IMR-90 (cell line): ENCODE results near the gene NF2. TPM values are rescaled to one million over a fixed set of nuclear protein-coding genes. Genes with fewer than 3 reads are reported as not detected.
A peak's percentile ranks its signal among the peaks of the same experiment; 100 is the strongest.

Experiments
- ATAC-seq: fragments of 200-7000 bp; cut with Tn5 transposase; 2 replicates; pipeline ENCODE4 v1.9.1; 2020; ENCODE audit warnings: low read depth, mild to moderate bottlenecking, moderate library complexity
- BruUV-seq: library from RNA; stranded (reverse); fragments of 400-500 nt; replicated peaks from 2 replicates; lab custom pipeline; 2021; lab: Mats Ljungman, UMichigan
- CTCF ChIA-PET: fragments of 300-600 bp; formaldehyde crosslinking; extraction: SDS; loops from one replicate; lab custom pipeline; 2021; ENCODE audit warnings: antibody characterized with exemption; lab: Yijun Ruan, JAX
- POLR2A ChIA-PET: fragments of 300-600 bp; sonication (Branson Sonifier 250); formaldehyde crosslinking; loops from one replicate; lab custom pipeline; 2022; ENCODE audit warnings: antibody characterized with exemption; ENCODE audit not compliant: unreplicated experiment; lab: Charles Lee
- DNase-seq: peaks from one replicate; pipeline ENCODE4 v3.0.0; 2013
- H2AFZ ChIP-seq: replicated peaks from 2 replicates; pipeline ENCODE3; 2013; ENCODE audit warnings: low read length, mild to moderate bottlenecking; ENCODE audit not compliant: poor library complexity
- H2AK5ac ChIP-seq: 2 replicates; pipeline ENCODE4 v1.6.1; 2013; ENCODE audit warnings: low read depth, low read length, inconsistent platforms
- H2AK9ac ChIP-seq: replicated peaks from 2 replicates; pipeline ENCODE3; 2013; ENCODE audit warnings: mild to moderate bottlenecking, low read depth, low read length, moderate library complexity; ENCODE audit not compliant: poor library complexity
- H2BK120ac ChIP-seq: 2 replicates; pipeline ENCODE4 v1.6.1; 2013; ENCODE audit warnings: low read depth, low read length, inconsistent platforms
- H2BK15ac ChIP-seq: 3 replicates; pipeline ENCODE4 v1.6.1; 2013; ENCODE audit warnings: low read depth, low read length, inconsistent platforms
- H2BK20ac ChIP-seq: 2 replicates; pipeline ENCODE4 v1.6.1; 2013; ENCODE audit warnings: low read depth, mild to moderate bottlenecking, inconsistent platforms, low read length, moderate library complexity
- H2BK5ac ChIP-seq: 2 replicates; pipeline ENCODE4 v1.6.1; 2013; ENCODE audit warnings: mild to moderate bottlenecking, low read depth, low read length, inconsistent platforms; ENCODE audit not compliant: poor library complexity, severe bottlenecking
- H3K14ac ChIP-seq: replicated peaks from 2 replicates; pipeline ENCODE4 v1.6.1; 2013; ENCODE audit warnings: low read depth, low read length, inconsistent platforms
- H3K18ac ChIP-seq: 2 replicates; pipeline ENCODE4 v1.6.1; 2013; ENCODE audit warnings: low read depth, low read length, control low read depth
- H3K23ac ChIP-seq: 2 replicates; pipeline ENCODE4 v1.6.1; 2013; ENCODE audit warnings: low read depth, low read length, inconsistent platforms
- H3K27ac ChIP-seq: 2 replicates; pipeline ENCODE4 v1.5.1; 2013; ENCODE audit warnings: mild to moderate bottlenecking, control low read depth, low read length; ENCODE audit not compliant: insufficient read depth
- H3K27me3 ChIP-seq: 2 replicates; pipeline ENCODE4 v1.6.1; 2013; ENCODE audit warnings: low read length; ENCODE audit not compliant: control insufficient read depth, insufficient read depth
- H3K36me3 ChIP-seq: 2 replicates; pipeline ENCODE4 v1.6.1; 2013; ENCODE audit warnings: low read length, mixed read lengths; ENCODE audit not compliant: control insufficient read depth, insufficient read depth
- H3K4ac ChIP-seq: 2 replicates; pipeline ENCODE4 v1.6.1; 2013; ENCODE audit warnings: low read depth, low read length, inconsistent platforms
- H3K4me1 ChIP-seq: 2 replicates; pipeline ENCODE4 v1.6.1; 2013; ENCODE audit warnings: low read length, mixed read lengths; ENCODE audit not compliant: control insufficient read depth, insufficient read depth
- H3K4me2 ChIP-seq: 2 replicates; pipeline ENCODE4 v1.6.1; 2013; ENCODE audit warnings: low read depth, mild to moderate bottlenecking, control low read depth, low read length, moderate library complexity
- H3K4me3 ChIP-seq: 2 replicates; pipeline ENCODE4 v1.5.1; 2013; ENCODE audit warnings: low read depth, mild to moderate bottlenecking, control low read depth, low read length, moderate library complexity; ENCODE audit not compliant: insufficient read depth
- H3K56ac ChIP-seq: 2 replicates; pipeline ENCODE4 v1.6.1; 2013; ENCODE audit warnings: low read length, inconsistent platforms; ENCODE audit not compliant: insufficient read depth; ENCODE audit errors: extremely low read depth
- H3K79me1 ChIP-seq, 2 experiments: 2 replicates each; pipeline ENCODE4 v1.6.1; 2013; ENCODE audit warnings: low read length in 2 of 2, inconsistent platforms in 1 of 2, low read depth in 1 of 2
- H3K9ac ChIP-seq: 2 replicates; pipeline ENCODE4 v1.6.1; 2013; ENCODE audit warnings: low read depth, low read length, control low read depth
- H3K9me1 ChIP-seq: 2 replicates; pipeline ENCODE4 v1.6.1; 2013; ENCODE audit warnings: low read length, inconsistent platforms; ENCODE audit not compliant: insufficient read depth
- H3K9me3 ChIP-seq: 2 replicates; pipeline ENCODE4 v1.6.1; 2013; ENCODE audit warnings: low read length; ENCODE audit not compliant: control insufficient read depth, insufficient read depth
- H4K20me1 ChIP-seq: 2 replicates; pipeline ENCODE4 v1.6.1; 2013; ENCODE audit warnings: low read length, inconsistent platforms; ENCODE audit not compliant: insufficient read depth
- H4K5ac ChIP-seq: 2 replicates; pipeline ENCODE4 v1.6.1; 2013; ENCODE audit warnings: mild to moderate bottlenecking, low read depth, low read length, control low read depth
- H4K8ac ChIP-seq, 2 experiments: 2 replicates each; pipeline ENCODE4 v1.6.1; 2013; ENCODE audit warnings: low read depth in 2 of 2, low read length in 2 of 2, control low read depth in 1 of 2, inconsistent platforms in 1 of 2
- H4K91ac ChIP-seq: 2 replicates; pipeline ENCODE4 v1.6.1; 2013; ENCODE audit warnings: low read depth, low read length, inconsistent platforms; ENCODE audit not compliant: insufficient read depth
- BHLHE40 ChIP-seq: fragments of 150-350 bp; IDR thresholded peaks from 2 replicates; pipeline ENCODE4 v1.6.1; 2016; ENCODE audit warnings: mild to moderate bottlenecking, low read depth, low read length
- CEBPB ChIP-seq: IDR thresholded peaks from 2 replicates; pipeline ENCODE4 v1.6.1; 2012; ENCODE audit warnings: low read depth, low read length, improper control_type of control experiment
- CHD1 ChIP-seq: IDR thresholded peaks from 2 replicates; pipeline ENCODE4 v1.6.1; 2012; ENCODE audit warnings: low read depth, low read length, improper control_type of control experiment
- FOS ChIP-seq: fragments of 150-350 bp; IDR thresholded peaks from 2 replicates; pipeline ENCODE4 v1.6.1; 2016; ENCODE audit warnings: low read depth, low read length
- MAFK ChIP-seq: IDR thresholded peaks from 2 replicates; pipeline ENCODE4 v1.6.1; 2012; ENCODE audit warnings: low read depth, low read length, improper control_type of control experiment
- MAZ ChIP-seq: IDR thresholded peaks from 2 replicates; pipeline ENCODE4 v1.6.1; 2012; ENCODE audit warnings: low read depth, mild to moderate bottlenecking, low read length, improper control_type of control experiment, moderate library complexity, borderline replicate concordance
- MXI1 ChIP-seq: IDR thresholded peaks from 2 replicates; pipeline ENCODE4 v1.6.1; 2012; ENCODE audit warnings: low read depth, mild to moderate bottlenecking, low read length, moderate library complexity, borderline replicate concordance
- NFE2L2 ChIP-seq: fragments of 150-350 bp; IDR thresholded peaks from 2 replicates; pipeline ENCODE4 v1.6.1; 2016; ENCODE audit warnings: low read depth, mild to moderate bottlenecking, low read length
- POLR2A ChIP-seq: IDR thresholded peaks from 2 replicates; pipeline ENCODE4 v1.6.1; 2012; ENCODE audit warnings: mild to moderate bottlenecking, low read depth, low read length
- RAD21 ChIP-seq: IDR thresholded peaks from 2 replicates; pipeline ENCODE4 v1.6.1; 2012; ENCODE audit warnings: low read length, improper control_type of control experiment
- RCOR1 ChIP-seq: IDR thresholded peaks from 2 replicates; pipeline ENCODE4 v1.6.1; 2012; ENCODE audit warnings: mild to moderate bottlenecking, low read length, improper control_type of control experiment; ENCODE audit not compliant: insufficient replicate concordance
- RFX5 ChIP-seq: IDR thresholded peaks from 2 replicates; pipeline ENCODE4 v1.8.0; 2012; ENCODE audit warnings: low read depth, mild to moderate bottlenecking, low read length, moderate library complexity
- SMC3 ChIP-seq: fragments of 150-350 bp; IDR thresholded peaks from 2 replicates; pipeline ENCODE4 v1.6.1; 2016; ENCODE audit warnings: low read depth, mild to moderate bottlenecking, antibody characterized with exemption, low read length, moderate library complexity
- WGBS, 2 experiments: methylation state at CpG; one replicate each; pipeline versions ENCODE4 v1.1.5 to v1.1.7; 2013; ENCODE audit warnings: missing lambda C conversion rate in 2 of 2; ENCODE audit not compliant: insufficient read length in 1 of 2; ENCODE audit errors: extremely low coverage in 2 of 2; 5-methylcytosine and 5-hydroxymethylcytosine counted together
- dilution Hi-C: fragments of 300-500 bp; cut with HindIII; formaldehyde crosslinking; loops from one replicate; pipeline ENCODE4 v1.14.3; 2018; ENCODE audit warnings: low sequenced_read_pairs; ENCODE audit not compliant: unreplicated experiment
- in situ Hi-C: fragments of 300-500 bp; cut with MboI; formaldehyde crosslinking; loops from 3 replicates; pipeline ENCODE4 v1.14.3; 2019; ENCODE audit warnings: low sequenced_read_pairs, inconsistent platforms, mixed read lengths
- intact Hi-C: fragments of 100-400 bp; cut with micrococcal nuclease; formaldehyde crosslinking; loops from 2 replicates; pipeline ENCODE4 v1.10.0; 2022
- polyA plus RNA-seq, 3 experiments: library from polyadenylated mRNA; depleted of rRNA; stranded (reverse); fragments of >200 nt; gene quantifications; 2 replicates each; pipeline ENCODE4 v1.2.3, GENCODE V29; 2012; ENCODE audit warnings: low replicate concordance in 1 of 3
- total RNA-seq: library from RNA; depleted of rRNA; stranded (reverse); fragments of >200 nt; gene quantifications from 2 replicates; pipeline ENCODE4 v1.2.3, GENCODE V29; 2012
- TF ChIP-seq, protein P1 (sequence below): conservative IDR thresholded peaks from 2 replicates; pipeline ENCODE4 v1.5.1; 2012; ENCODE audit warnings: mild to moderate bottlenecking, low read depth, low read length, improper control_type of control experiment
- TF ChIP-seq, protein P2 (sequence below): fragments of 150-350 bp; IDR thresholded peaks from 2 replicates; pipeline ENCODE4 v1.6.1; 2017; ENCODE audit warnings: mild to moderate bottlenecking, antibody characterized with exemption, low read length, low read depth
- TF ChIP-seq, protein P3 (sequence below): fragments of 150-350 bp; IDR thresholded peaks from 2 replicates; pipeline ENCODE4 v1.6.1; 2016; ENCODE audit warnings: low read depth, mild to moderate bottlenecking, low read length, moderate library complexity, borderline replicate concordance

NF2 gene
- total and polyA plus RNA-seq, 2 of the 4 experiments (the other 2 are of a cell fraction): 59.0 to 151 TPM

DNA sequence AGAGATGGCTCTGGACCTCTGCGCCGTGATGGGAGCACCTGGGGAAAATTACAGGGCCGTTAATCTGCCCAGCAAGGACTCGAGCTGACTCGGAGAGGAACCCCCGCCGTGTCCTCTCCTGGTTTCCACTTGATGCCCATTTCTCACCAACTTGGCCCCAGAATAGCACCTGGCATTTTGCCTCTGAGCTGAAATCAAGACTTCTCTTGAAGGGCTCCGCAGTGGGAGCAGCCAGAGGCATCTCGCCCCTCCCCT lies 97.4 kb downstream of the NF2 start:
- H3K27ac ChIP-seq: no peak overlapping the region

More for the DNA sequence above, 97.4 kb downstream of the NF2 start:
- H3K9ac ChIP-seq: no peak overlapping the region
- H4K91ac ChIP-seq: no peak overlapping the region
- no peak overlapping the region for H3K4me2 ChIP-seq
- no peak overlapping the region for H3K23ac ChIP-seq
- no peaks in the 10 kb centered on the region for H3K79me1 ChIP-seq
- BruUV-seq: no TSS peak
- in situ Hi-C loops (no loop called here), intact Hi-C loops (loop anchor here (5.0 kb wide), 1 partner anchor 386 kb away; no protein-coding TSS in a partner anchor), dilution Hi-C loops (no loop called here)
- DNase-seq (no peak), ATAC-seq (no peak)
- H2AFZ ChIP-seq: peak overlapping the region; percentile 44
- H3K27me3 ChIP-seq: peaks cover 2% of the 10 kb centered on the region; the same call in 1 of the 2 replicates
- no peak overlapping the region for H3K18ac ChIP-seq
- peaks cover 11% of the 10 kb centered on the region for H4K20me1 ChIP-seq
- WGBS, 2 experiments: 78% methylated on average over 6 of the region's 9 CpGs; no CpG with 5 or more reads in 1 of the 2 experiments
- 0 out of 2 replicates have a peak, but pooled peaks cover 2% of the 10 kb centered on the region for H3K9me1 ChIP-seq
- no peak overlapping the region for H3K56ac ChIP-seq
- H3K14ac ChIP-seq: no peak overlapping the region
- H2AK5ac ChIP-seq: no peak overlapping the region
- H3K4me1 ChIP-seq: peaks cover 14% of the 10 kb centered on the region
- no peak overlapping the region for H3K4me3 ChIP-seq
- ChIA-PET POLR2A (no interaction called here), CTCF (no interaction called here)
- no peak overlapping the region for H2BK120ac ChIP-seq
- no peak overlapping the region for H2BK15ac ChIP-seq
- H3K9me3 ChIP-seq: no peaks in the 10 kb centered on the region
- no peak overlapping the region for H2BK20ac ChIP-seq
- no peak overlapping the region for H4K8ac ChIP-seq
- peak overlapping the region; percentile 1 for H2AK9ac ChIP-seq
- TF ChIP-seq NFE2L2: no peak
- TF ChIP-seq SMC3: no peak
- TF ChIP-seq BHLHE40: no peak
- no peak for TF ChIP-seq FOS
- TF ChIP-seq, protein P1, sequence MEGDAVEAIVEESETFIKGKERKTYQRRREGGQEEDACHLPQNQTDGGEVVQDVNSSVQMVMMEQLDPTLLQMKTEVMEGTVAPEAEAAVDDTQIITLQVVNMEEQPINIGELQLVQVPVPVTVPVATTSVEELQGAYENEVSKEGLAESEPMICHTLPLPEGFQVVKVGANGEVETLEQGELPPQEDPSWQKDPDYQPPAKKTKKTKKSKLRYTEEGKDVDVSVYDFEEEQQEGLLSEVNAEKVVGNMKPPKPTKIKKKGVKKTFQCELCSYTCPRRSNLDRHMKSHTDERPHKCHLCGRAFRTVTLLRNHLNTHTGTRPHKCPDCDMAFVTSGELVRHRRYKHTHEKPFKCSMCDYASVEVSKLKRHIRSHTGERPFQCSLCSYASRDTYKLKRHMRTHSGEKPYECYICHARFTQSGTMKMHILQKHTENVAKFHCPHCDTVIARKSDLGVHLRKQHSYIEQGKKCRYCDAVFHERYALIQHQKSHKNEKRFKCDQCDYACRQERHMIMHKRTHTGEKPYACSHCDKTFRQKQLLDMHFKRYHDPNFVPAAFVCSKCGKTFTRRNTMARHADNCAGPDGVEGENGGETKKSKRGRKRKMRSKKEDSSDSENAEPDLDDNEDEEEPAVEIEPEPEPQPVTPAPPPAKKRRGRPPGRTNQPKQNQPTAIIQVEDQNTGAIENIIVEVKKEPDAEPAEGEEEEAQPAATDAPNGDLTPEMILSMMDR: no peak
- TF ChIP-seq MAZ: no peak
- TF ChIP-seq, protein P2, sequence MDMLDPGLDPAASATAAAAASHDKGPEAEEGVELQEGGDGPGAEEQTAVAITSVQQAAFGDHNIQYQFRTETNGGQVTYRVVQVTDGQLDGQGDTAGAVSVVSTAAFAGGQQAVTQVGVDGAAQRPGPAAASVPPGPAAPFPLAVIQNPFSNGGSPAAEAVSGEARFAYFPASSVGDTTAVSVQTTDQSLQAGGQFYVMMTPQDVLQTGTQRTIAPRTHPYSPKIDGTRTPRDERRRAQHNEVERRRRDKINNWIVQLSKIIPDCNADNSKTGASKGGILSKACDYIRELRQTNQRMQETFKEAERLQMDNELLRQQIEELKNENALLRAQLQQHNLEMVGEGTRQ: no peak
- TF ChIP-seq POLR2A: no peak
- TF ChIP-seq CHD1: no peak
- no peak for TF ChIP-seq CEBPB
- no peak for TF ChIP-seq MXI1
- TF ChIP-seq RCOR1: no peak
- TF ChIP-seq, protein P3, sequence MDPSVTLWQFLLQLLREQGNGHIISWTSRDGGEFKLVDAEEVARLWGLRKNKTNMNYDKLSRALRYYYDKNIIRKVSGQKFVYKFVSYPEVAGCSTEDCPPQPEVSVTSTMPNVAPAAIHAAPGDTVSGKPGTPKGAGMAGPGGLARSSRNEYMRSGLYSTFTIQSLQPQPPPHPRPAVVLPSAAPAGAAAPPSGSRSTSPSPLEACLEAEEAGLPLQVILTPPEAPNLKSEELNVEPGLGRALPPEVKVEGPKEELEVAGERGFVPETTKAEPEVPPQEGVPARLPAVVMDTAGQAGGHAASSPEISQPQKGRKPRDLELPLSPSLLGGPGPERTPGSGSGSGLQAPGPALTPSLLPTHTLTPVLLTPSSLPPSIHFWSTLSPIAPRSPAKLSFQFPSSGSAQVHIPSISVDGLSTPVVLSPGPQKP: no peak
- no peak for TF ChIP-seq RFX5
- TF ChIP-seq RAD21: no peak
- TF ChIP-seq MAFK: no peak
- H3K4ac ChIP-seq: no peak overlapping the region
- H4K5ac ChIP-seq: no peak overlapping the region
- no peak overlapping the region for H2BK5ac ChIP-seq
- H3K36me3 ChIP-seq: peaks cover 9% of the 10 kb centered on the region
